ENCODE results near the gene METTL24.

METTL24 gene

GRCh38 chr6:110355727-110356126 lies 2.4 kb downstream of the METTL24 start:
- Histone ChIP-seq H3K36me3 (ENCODE audit: control insufficient read depth, insufficient read depth, low read length) (no peaks in the 10 kb centered on the region), H3K27me3 (replicated peaks; ENCODE audit: control insufficient read depth, insufficient read depth, low read length) (peaks cover 2% of the 10 kb centered on the region), H3K4me3 (replicated peaks; ENCODE audit: low read depth, low read length) (no peak overlapping the region)
- TF ChIP-seq, protein P1, sequence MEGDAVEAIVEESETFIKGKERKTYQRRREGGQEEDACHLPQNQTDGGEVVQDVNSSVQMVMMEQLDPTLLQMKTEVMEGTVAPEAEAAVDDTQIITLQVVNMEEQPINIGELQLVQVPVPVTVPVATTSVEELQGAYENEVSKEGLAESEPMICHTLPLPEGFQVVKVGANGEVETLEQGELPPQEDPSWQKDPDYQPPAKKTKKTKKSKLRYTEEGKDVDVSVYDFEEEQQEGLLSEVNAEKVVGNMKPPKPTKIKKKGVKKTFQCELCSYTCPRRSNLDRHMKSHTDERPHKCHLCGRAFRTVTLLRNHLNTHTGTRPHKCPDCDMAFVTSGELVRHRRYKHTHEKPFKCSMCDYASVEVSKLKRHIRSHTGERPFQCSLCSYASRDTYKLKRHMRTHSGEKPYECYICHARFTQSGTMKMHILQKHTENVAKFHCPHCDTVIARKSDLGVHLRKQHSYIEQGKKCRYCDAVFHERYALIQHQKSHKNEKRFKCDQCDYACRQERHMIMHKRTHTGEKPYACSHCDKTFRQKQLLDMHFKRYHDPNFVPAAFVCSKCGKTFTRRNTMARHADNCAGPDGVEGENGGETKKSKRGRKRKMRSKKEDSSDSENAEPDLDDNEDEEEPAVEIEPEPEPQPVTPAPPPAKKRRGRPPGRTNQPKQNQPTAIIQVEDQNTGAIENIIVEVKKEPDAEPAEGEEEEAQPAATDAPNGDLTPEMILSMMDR (IDR thresholded peaks at IDR 0.05; ENCODE audit: insufficient read depth, low read length, poor library complexity, severe bottlenecking), result no peak
- DNase-seq (ENCODE audit: extremely low read depth, insufficient read length), result no peak

- Histone ChIP-seq H3K36me3 (ENCODE audit: control insufficient read depth, insufficient read depth, low read length) (no peaks in the 10 kb centered on the region), H3K4me3 (replicated peaks; ENCODE audit: low read depth, low read length) (no peak overlapping the region), H3K27me3 (replicated peaks; ENCODE audit: control insufficient read depth, insufficient read depth, low read length) (peaks cover 2% of the 10 kb centered on the region)
- DNase-seq (ENCODE audit: extremely low read depth, insufficient read length), result no peak
- TF ChIP-seq, protein P1 (IDR thresholded peaks at IDR 0.05; ENCODE audit: insufficient read depth, low read length, poor library complexity, severe bottlenecking), result no peak
Measured at GRCh38 chr6:110355022-110355421, 3.1 kb downstream of the METTL24 start.

- Histone ChIP-seq H3K36me3 (ENCODE audit: control insufficient read depth, insufficient read depth, low read length) (no peaks in the 10 kb centered on the region), H3K4me3 (replicated peaks; ENCODE audit: low read depth, low read length) (no peak overlapping the region), H3K27me3 (replicated peaks; ENCODE audit: control insufficient read depth, insufficient read depth, low read length) (peaks cover 2% of the 10 kb centered on the region)
- no peak for DNase-seq (ENCODE audit: extremely low read depth, insufficient read length)
- TF ChIP-seq, protein P1 (IDR thresholded peaks at IDR 0.05; ENCODE audit: insufficient read depth, low read length, poor library complexity, severe bottlenecking), result no peak
Measured at GRCh38 chr6:110354153-110354552, 4.0 kb downstream of the METTL24 start.

- DNase-seq (ENCODE audit: extremely low read depth, insufficient read length), result no peak
- Histone ChIP-seq H3K4me3 (replicated peaks; ENCODE audit: low read depth, low read length) (no peak overlapping the region), H3K27me3 (replicated peaks; ENCODE audit: control insufficient read depth, insufficient read depth, low read length) (peaks cover 2% of the 10 kb centered on the region), H3K36me3 (ENCODE audit: control insufficient read depth, insufficient read depth, low read length) (no peaks in the 10 kb centered on the region)
- TF ChIP-seq, protein P1 (IDR thresholded peaks at IDR 0.05; ENCODE audit: insufficient read depth, low read length, poor library complexity, severe bottlenecking), result no peak
Measured at GRCh38 chr6:110353457-110354001, 4.6 kb downstream of the METTL24 start.

GRCh38 chr6:110352563-110353262 lies 5.4 kb downstream of the METTL24 start:
- Histone ChIP-seq H3K36me3 (ENCODE audit: control insufficient read depth, insufficient read depth, low read length) (no peaks in the 10 kb centered on the region), H3K27me3 (replicated peaks; ENCODE audit: control insufficient read depth, insufficient read depth, low read length) (peaks cover 2% of the 10 kb centered on the region), H3K4me3 (replicated peaks; ENCODE audit: low read depth, low read length) (no peak overlapping the region)
- TF ChIP-seq, protein P1 (IDR thresholded peaks at IDR 0.05; ENCODE audit: insufficient read depth, low read length, poor library complexity, severe bottlenecking), result no peak
- no peak for DNase-seq (ENCODE audit: extremely low read depth, insufficient read length)
